Peyer's patch (tissue), 4 donors: ENCODE measurements around the gene TSHZ1.

Experiments
- CTCF ChIP-seq, 6 experiments: fragments of 450-650 bp in 4 of 6; fragments of 200-600 bp in 2 of 6; sonication (generic) in 1 of 6; IDR thresholded peaks; one replicate each; pipeline ENCODE4 v1.5.1; 2017 to 2019; ENCODE audit warnings: antibody characterized with exemption in 6 of 6, mild to moderate bottlenecking in 3 of 6, moderate library complexity in 1 of 6
- POLR2A ChIP-seq, 2 donors: fragments of 450-650 bp; IDR thresholded peaks; one replicate each; pipeline ENCODE4 v1.5.1; 2017; ENCODE audit warnings: antibody characterized with exemption in 2 of 2, mild to moderate bottlenecking in 2 of 2, moderate library complexity in 2 of 2

GRCh38 chr18:75337348-75337747 lies 126.8 kb downstream of the TSHZ1 start:
- TF ChIP-seq CTCF (IDR thresholded peaks at IDR 0.05): no peak
- no peak for TF ChIP-seq POLR2A (IDR thresholded peaks at IDR 0.05)
